Mucosa of descending colon (tissue), 3 donors: ENCODE measurements around the gene PILRA. TPM values are rescaled to one million over a fixed set of nuclear protein-coding genes. Genes with fewer than 3 reads are reported as not detected.
"Not testable (repeated sequence)": the region's sequence is repeated elsewhere in the genome, so short reads cannot be mapped to it uniquely, and the experiment has no call there.

ENCODE experiments used
- ATAC-seq: fragments of 200-7000 bp; cut with Tn5 transposase; one replicate; pipeline ENCODE4 v1.9.1; 2020; ENCODE audit warnings: mild to moderate bottlenecking, moderate library complexity
- DNase-seq, 3 donors: peaks; one replicate each; pipeline ENCODE4 v3.0.0-alpha.2; 2020
- H3K36me3 ChIP-seq: fragments of 200-600 bp; one replicate; pipeline ENCODE4 v1.8.0; 2021; ENCODE audit warnings: low read depth, mild to moderate bottlenecking
- H3K4me1 ChIP-seq: fragments of 200-600 bp; one replicate; pipeline ENCODE4 v1.8.0; 2021; ENCODE audit warnings: low read depth, mild to moderate bottlenecking
- H3K4me3 ChIP-seq: fragments of 200-600 bp; one replicate; pipeline ENCODE4 v1.8.0; 2021; ENCODE audit warnings: mild to moderate bottlenecking
- H3K9me3 ChIP-seq: fragments of 200-600 bp; one replicate; pipeline ENCODE4 v1.8.0; 2021; ENCODE audit warnings: mild to moderate bottlenecking
- CTCF ChIP-seq: fragments of 200-600 bp; IDR thresholded peaks from one replicate; pipeline ENCODE4 v1.8.0; 2022; ENCODE audit warnings: antibody characterized with exemption, mild to moderate bottlenecking
- intact Hi-C, 2 donors: fragments of 100-400 bp; cut with DNase I in 1 of 2; cut with micrococcal nuclease in 1 of 2; formaldehyde crosslinking; loops; one replicate each; pipeline versions ENCODE4 v1.11.0 to v1.11.1; 2022; cut with DNase I, micrococcal nuclease
- total RNA-seq, 3 donors: library from RNA; stranded (reverse); fragmentation: NEBNext Ultra II Directional in 2 of 3; extraction: Animal tissue kit (Norgen Biotek cat#: 25700) in 2 of 3; gene quantifications; one replicate each; pipeline versions ENCODE4 v1.2.1 to v1.2.4, GENCODE V29; 2021 to 2023
- donor health status: DM: no; HTN: no; CAD: no; lungs with moderate emphysema.
- donor health status: DM: no; HTN: no; CAD: no.
- donor health status: DM: no; HTN: yes; CAD: no.

Gene PILRA
- total RNA-seq, 3 donors from 2014 or later, result 4.2 to 15.9 (median 7.8) TPM

- no peak for TF ChIP-seq CTCF
- Histone ChIP-seq H3K4me3 (no peak overlapping the region), H3K36me3 (peaks cover 3% of the 10 kb centered on the region), H3K9me3 (no peaks in the 10 kb centered on the region), H3K4me1 (peaks cover 31% of the 10 kb centered on the region)
- ATAC-seq (no peak), DNase-seq (peak in 1 of 3 donors; percentile 29)
- intact Hi-C loops, result no loop called here
Observed at GRCh38 chr7:100434297-100435144, 61.2 kb downstream of the PILRA start.

GRCh38 chr7:100435401-100436304 lies 62.4 kb downstream of the PILRA start:
- ATAC-seq (peak; percentile 61), DNase-seq (peak; percentile 55 to 79 (median 75))

GRCh38 chr7:100437150-100438100 lies 64.1 kb downstream of the PILRA start:
- DNase-seq (peak; percentile 34 to 69 (median 52)), ATAC-seq (no peak)
- H3K9me3 ChIP-seq, result no peaks in the 10 kb centered on the region
- intact Hi-C loops, result no loop called here
- peaks cover 17% of the 10 kb centered on the region for H3K4me1 ChIP-seq
- no peaks in the 10 kb centered on the region for H3K36me3 ChIP-seq
- no peak overlapping the region for H3K4me3 ChIP-seq
- TF ChIP-seq CTCF, result no peak

More at GRCh38 chr7:100435401-100436304, 62.4 kb downstream of the PILRA start:
- Histone ChIP-seq H3K4me3 (peak overlapping the region; percentile 88), H3K36me3 (peaks cover 3% of the 10 kb centered on the region), H3K4me1 (peaks cover 27% of the 10 kb centered on the region), H3K9me3 (no peaks in the 10 kb centered on the region)
- intact Hi-C loops, result no loop called here
- no peak for TF ChIP-seq CTCF

GRCh38 chr7:100438172-100438571 lies 64.9 kb downstream of the PILRA start:
- TF ChIP-seq CTCF, result no peak
- no peaks in the 10 kb centered on the region for H3K9me3 ChIP-seq

GRCh38 chr7:100438731-100439130 lies 65.4 kb downstream of the PILRA start:
- H3K4me1 ChIP-seq, result peaks cover 12% of the 10 kb centered on the region
- intact Hi-C loops, H3K9me3 ChIP-seq, H3K36me3 ChIP-seq, ATAC-seq, DNase-seq, H3K4me3 ChIP-seq: not testable (repeated sequence)

More at GRCh38 chr7:100438172-100438571, 64.9 kb downstream of the PILRA start:
- Histone ChIP-seq H3K36me3 (no peaks in the 10 kb centered on the region), H3K4me1 (peaks cover 12% of the 10 kb centered on the region), H3K4me3 (no peak overlapping the region)
- DNase-seq (no peak), ATAC-seq (no peak)
- intact Hi-C loops, result no loop called here

- peaks cover 10% of the 10 kb centered on the region for H3K4me1 ChIP-seq
- H3K4me3 ChIP-seq, ATAC-seq, H3K36me3 ChIP-seq, H3K9me3 ChIP-seq, DNase-seq, intact Hi-C loops: not testable (repeated sequence)
Observed at GRCh38 chr7:100439244-100439643, 66.0 kb downstream of the PILRA start.
